Right lobe of liver (tissue), 6 donors: ENCODE data around the gene ACTA1. TPM values are rescaled to one million over a fixed set of nuclear protein-coding genes. Genes with fewer than 3 reads are reported as not detected.
"Not testable (repeated sequence)": the region's sequence is repeated elsewhere in the genome, so short reads cannot be mapped to it uniquely, and the experiment has no call there.

ENCODE experiments used
- ATAC-seq, 4 donors: fragments of 200-7000 bp; cut with Tn5 transposase; one replicate each; pipeline ENCODE4 v1.9.1; 2020; ENCODE audit warnings: mild to moderate bottlenecking in 4 of 4, moderate library complexity in 4 of 4
- DNase-seq, 3 donors: peaks; one replicate each; pipeline ENCODE4 v3.0.0-alpha.2; 2020
- H3K27ac ChIP-seq, 3 donors: fragments of 200-600 bp; one replicate each; pipeline ENCODE4 v1.8.0; 2022
- H3K27me3 ChIP-seq, 2 donors: fragments of 200-600 bp; one replicate each; pipeline ENCODE4 v1.8.0; 2022
- H3K36me3 ChIP-seq, 4 donors: fragments of 200-600 bp; sonication (generic) in 1 of 4; one replicate each; pipeline versions ENCODE4 v1.5.1 to v1.8.0; 2017 to 2022; ENCODE audit warnings: control low read depth in 1 of 4
- H3K4me1 ChIP-seq, 4 donors: fragments of 200-600 bp; sonication (generic) in 1 of 4; one replicate each; pipeline versions ENCODE4 v1.5.1 to v1.8.0; 2017 to 2022; ENCODE audit warnings: control low read depth in 1 of 4
- H3K4me3 ChIP-seq, 3 donors: fragments of 200-600 bp; one replicate each; pipeline ENCODE4 v1.8.0; 2022
- H3K9me3 ChIP-seq, 4 donors: fragments of 200-600 bp; sonication (generic) in 1 of 4; one replicate each; pipeline versions ENCODE4 v1.5.1 to v1.8.0; 2017 to 2022; ENCODE audit warnings: control low read depth in 1 of 4
- CTCF ChIP-seq, 4 donors: fragments of 200-600 bp in 3 of 4; fragments of 450-650 bp in 1 of 4; IDR thresholded peaks; one replicate each; pipeline versions ENCODE4 v1.5.1 to v1.8.0; 2016 to 2022; ENCODE audit warnings: antibody characterized with exemption in 4 of 4, mild to moderate bottlenecking in 2 of 4
- POLR2A ChIP-seq: fragments of 450-650 bp; IDR thresholded peaks from one replicate; pipeline ENCODE4 v1.6.1; 2017; ENCODE audit warnings: antibody characterized with exemption, mild to moderate bottlenecking
- WGBS: methylation state at CpG from one replicate; pipeline ENCODE4 v1.1.6; 2018; ENCODE audit warnings: low coverage, low lambda C conversion rate; ENCODE audit not compliant: insufficient coverage; ENCODE audit errors: missing lambda C conversion rate; 5-methylcytosine and 5-hydroxymethylcytosine counted together
- intact Hi-C, 2 donors: fragments of 100-400 bp; cut with DNase I; formaldehyde crosslinking; loops; one replicate each; pipeline versions ENCODE4 v1.11.2 to v1.14.1; 2022
- total RNA-seq, 6 experiments: library from RNA; depleted of rRNA in 2 of 6; stranded (reverse); fragments of >200 nt in 2 of 6; fragmentation: NEBNext Ultra II Directional in 3 of 6; extraction: Animal tissue kit (Norgen Biotek cat#: 25700) in 3 of 6; gene quantifications; one replicate each; pipeline versions ENCODE4 v1.1.0 to v1.2.4, GENCODE V29; 2016 to 2023
- donor health status: DM: no; HTN: yes; CAD: no.
- donor health status: DM: no; HTN: no; CAD: no.
- donor health status: DM: no; HTN: no; CAD: no.
- donor health status: DM: no; HTN: yes; CAD: no.
- donor health status: DM: no; HTN: yes; CAD: no.

ACTA1 gene
- total RNA-seq, 6 experiments from 2014 or later = 1.1 to 14.2 (median 1.3) TPM; not detected in 1

GRCh38 chr1:229478852-229479251 is 45.0 kb upstream of the ACTA1 start:
- TF ChIP-seq POLR2A = no peak
- TF ChIP-seq CTCF (IDR thresholded peaks at IDR 0.05) = no peak
- intact Hi-C loops = no loop called here

GRCh38 chr1:229475859-229476258 is 42.0 kb upstream of the ACTA1 start:
- DNase-seq, intact Hi-C loops, H3K27me3 ChIP-seq, ATAC-seq, H3K27ac ChIP-seq, H3K9me3 ChIP-seq, H3K4me1 ChIP-seq, H3K4me3 ChIP-seq: not testable (repeated sequence)
- H3K36me3 ChIP-seq = peaks cover 0 to 49% (median 4%) of the 10 kb centered on the region in 4 donors
- 95% methylated on average over 10 of the region's 13 CpGs for WGBS

More at GRCh38 chr1:229478852-229479251, 45.0 kb upstream of the ACTA1 start:
- Histone ChIP-seq H3K36me3 (peaks cover 0 to 50% (median 4%) of the 10 kb centered on the region in 4 donors), H3K27ac (no peak overlapping the region), H3K4me1 (no peaks in the 10 kb centered on the region), H3K9me3 (no peaks in the 10 kb centered on the region), H3K4me3 (no peak overlapping the region), H3K27me3 (no peaks in the 10 kb centered on the region)
- ATAC-seq (no peak), DNase-seq (no peak)
- 80% methylated on average over 1 of the region's 1 CpG for WGBS

GRCh38 chr1:229474509-229474908 is 40.6 kb upstream of the ACTA1 start:
- no peak overlapping the region for H3K4me3 ChIP-seq
- ATAC-seq (no peak), DNase-seq (no peak)
- no peaks in the 10 kb centered on the region for H3K9me3 ChIP-seq
- TF ChIP-seq POLR2A (no peak), CTCF (IDR thresholded peaks at IDR 0.05) (no peak)
- no peaks in the 10 kb centered on the region for H3K4me1 ChIP-seq
- WGBS = 92% methylated on average over 2 of the region's 2 CpGs
- no peaks in the 10 kb centered on the region for H3K27me3 ChIP-seq
- intact Hi-C loops = no loop called here
- peaks cover 0 to 62% (median 7%) of the 10 kb centered on the region in 4 donors for H3K36me3 ChIP-seq
- no peak overlapping the region for H3K27ac ChIP-seq

GRCh38 chr1:229471175-229471574 is 37.3 kb upstream of the ACTA1 start:
- 100% methylated on average over 1 of the region's 3 CpGs for WGBS
- intact Hi-C loops = no loop called here

More at GRCh38 chr1:229471175-229471574, 37.3 kb upstream of the ACTA1 start:
- Histone ChIP-seq H3K36me3 (peaks cover 0 to 70% (median 10%) of the 10 kb centered on the region in 4 donors), H3K27ac (no peak overlapping the region), H3K9me3 (no peaks in the 10 kb centered on the region), H3K4me3 (no peak overlapping the region), H3K4me1 (no peaks in the 10 kb centered on the region), H3K27me3 (no peaks in the 10 kb centered on the region)
- DNase-seq (no peak), ATAC-seq (no peak)
- TF ChIP-seq POLR2A (no peak), CTCF (IDR thresholded peaks at IDR 0.05) (no peak)
